ENCODE data around the gene THAP6. TPM values are rescaled to one million over a fixed set of nuclear protein-coding genes. Genes with fewer than 3 reads are reported as not detected.
"Not testable (repeated sequence)": the region's sequence is repeated elsewhere in the genome, so short reads cannot be mapped to it uniquely, and the experiment has no call there.

Gene THAP6
- total RNA-seq, 1 experiment from 2014 or later = 11.7 TPM

DNA sequence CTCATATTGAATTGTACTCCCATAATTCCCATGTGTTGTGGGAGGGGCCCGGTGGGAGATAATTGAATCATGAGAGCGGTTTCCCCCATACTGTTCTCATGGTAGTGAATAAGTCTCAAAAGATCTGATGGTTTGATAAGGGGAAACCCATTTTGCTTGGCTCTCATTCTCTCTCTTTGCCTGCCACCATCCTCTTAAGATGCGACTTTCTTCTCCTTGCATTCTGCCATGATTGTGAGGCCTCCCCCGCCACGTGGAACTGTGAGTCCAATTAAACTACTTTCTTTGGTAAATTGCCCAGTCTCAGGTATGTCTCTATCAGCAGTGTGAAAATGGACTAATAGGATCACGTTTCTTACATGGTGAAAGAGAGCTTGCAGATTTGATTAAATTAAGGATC lies 23.0 kb downstream of the THAP6 start:
- not testable (repeated sequence) for H3K79me1 ChIP-seq (ENCODE audit: insufficient read depth, low read depth, low read length, poor library complexity, severe bottlenecking); H3K4me1 Mint-ChIP-seq; H2AFZ ChIP-seq (ENCODE audit: low read length); H3K4me1 ChIP-seq (ENCODE audit: insufficient read depth, low read length); H3K79me2 ChIP-seq (ENCODE audit: insufficient read depth, low read length); H3K56ac ChIP-seq (ENCODE audit: insufficient read length, low read depth, low read length); H2AK5ac ChIP-seq (ENCODE audit: insufficient read length, low read length); H3K27ac Mint-ChIP-seq; H3K14ac ChIP-seq (ENCODE audit: insufficient read depth, low read length); H3K4ac ChIP-seq (ENCODE audit: low read depth, low read length); H2BK20ac ChIP-seq (ENCODE audit: low read depth, low read length, poor library complexity, severe bottlenecking); H3K9me3 ChIP-seq (ENCODE audit: control insufficient read depth, low read depth, low read length); H4K20me1 ChIP-seq (ENCODE audit: control insufficient read depth, insufficient read depth, insufficient read length); H3K18ac ChIP-seq (ENCODE audit: insufficient read length, low read depth, low read length); H4K8ac ChIP-seq (replicated peaks; ENCODE audit: insufficient read length, low read depth, low read length); H3K23ac ChIP-seq (ENCODE audit: insufficient read length, low read depth, low read length); H3T11ph ChIP-seq (ENCODE audit: low read length); H3K4me2 ChIP-seq (ENCODE audit: insufficient read depth, insufficient read length, low read length); H3K4me3 Mint-ChIP-seq; H3K23me2 ChIP-seq (ENCODE audit: insufficient read length, low read depth, low read length, poor library complexity, severe bottlenecking); H4K5ac ChIP-seq (ENCODE audit: insufficient read length, low read depth, low read length); H2BK120ac ChIP-seq (ENCODE audit: low read depth, low read length, poor library complexity, severe bottlenecking); H3K27me3 Mint-ChIP-seq (ENCODE audit: low read depth); H2BK15ac ChIP-seq (ENCODE audit: low read depth, low read length); H3K27ac ChIP-seq (ENCODE audit: insufficient read length, low read depth, low read length); H2BK12ac ChIP-seq (ENCODE audit: insufficient read length, low read depth, low read length); H3K27me3 ChIP-seq (ENCODE audit: insufficient read depth, low read length); H3K9ac ChIP-seq (ENCODE audit: extremely low read depth, insufficient read length, low read length); H4K91ac ChIP-seq (ENCODE audit: insufficient read length, low read depth, low read length); H2BK5ac ChIP-seq (ENCODE audit: insufficient read length, low read length); DNase-seq
- WGBS (ENCODE audit: extremely low coverage, insufficient read length, low lambda C conversion rate) = no CpG with 5 or more reads among the region's 6 CpGs
- Mint-ChIP-seq H3K36me3 (ENCODE audit: insufficient read depth in 1 of 3, low read depth in 3 of 3) (peaks cover 12 to 16% (median 14%) of the 10 kb centered on the region in 3 experiments), H3K9me3 (peaks cover 12 to 17% of the 10 kb centered on the region in 2 experiments)
